ENCODE measurements around the gene GCK.

The GCK gene

GRCh38 chr7:44114586-44115310 is 74.5 kb downstream of the GCK start:
- no peak for DNase-seq

- DNase-seq, result no peak
Observed at GRCh38 chr7:44113764-44114354, 75.4 kb downstream of the GCK start.

- DNase-seq, result no peak
Observed at GRCh38 chr7:44112997-44113763, 76.1 kb downstream of the GCK start.

- no peak for DNase-seq
Observed at GRCh38 chr7:44112231-44112996, 76.8 kb downstream of the GCK start.

DNA sequence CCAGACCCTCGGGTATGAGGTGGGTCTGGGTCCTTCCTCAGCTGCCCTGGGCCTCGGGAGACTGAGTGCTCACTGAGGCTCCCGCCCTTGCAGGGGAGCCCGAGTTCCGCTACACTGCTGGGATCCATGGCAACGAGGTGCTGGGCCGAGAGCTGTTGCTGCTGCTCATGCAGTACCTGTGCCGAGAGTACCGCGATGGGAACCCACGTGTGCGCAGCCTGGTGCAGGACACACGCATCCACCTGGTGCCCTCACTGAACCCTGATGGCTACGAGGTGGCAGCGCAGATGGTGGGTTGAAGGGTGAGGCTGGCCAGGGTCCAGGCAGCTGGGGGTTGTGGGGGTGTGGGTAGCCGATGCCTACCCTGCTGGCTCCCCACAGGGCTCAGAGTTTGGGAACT is 77.5 kb downstream of the GCK start:
- DNase-seq, result no peak

DNA sequence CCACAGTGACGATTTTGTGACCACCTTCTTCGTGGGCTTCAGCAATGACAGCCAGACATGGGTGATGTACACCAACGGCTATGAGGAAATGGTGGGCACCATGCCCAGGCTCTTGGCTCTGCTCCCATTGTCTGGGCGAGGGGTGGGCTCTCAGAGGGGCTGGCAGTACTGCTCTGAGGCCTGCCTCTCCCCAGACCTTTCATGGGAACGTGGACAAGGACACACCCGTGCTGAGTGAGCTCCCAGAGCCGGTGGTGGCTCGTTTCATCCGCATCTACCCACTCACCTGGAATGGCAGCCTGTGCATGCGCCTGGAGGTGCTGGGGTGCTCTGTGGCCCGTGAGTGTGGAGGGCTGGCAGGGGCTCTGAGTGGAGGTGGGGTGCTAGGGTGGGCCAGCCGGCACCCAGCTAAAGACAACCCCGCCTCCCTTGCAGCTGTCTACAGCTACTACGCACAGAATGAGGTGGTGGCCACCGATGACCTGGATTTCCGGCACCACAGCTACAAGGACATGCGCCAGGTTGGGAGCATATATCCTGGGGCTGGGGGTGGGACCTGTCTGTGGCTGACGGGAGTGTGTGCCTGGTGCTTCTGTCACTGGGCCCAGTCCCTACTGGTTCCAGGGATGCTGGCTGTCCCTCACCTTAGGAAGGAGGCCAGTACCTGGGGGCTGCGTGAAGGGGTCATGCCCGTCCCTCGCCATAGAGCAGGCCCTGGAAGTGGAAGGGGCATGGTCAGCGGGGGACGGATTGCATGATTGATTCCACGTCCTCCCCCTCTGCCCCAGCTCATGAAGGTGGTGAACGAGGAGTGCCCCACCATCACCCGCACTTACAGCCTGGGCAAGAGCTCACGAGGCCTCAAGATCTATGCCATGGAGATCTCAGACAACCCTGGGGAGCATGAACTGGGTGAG is 78.3 kb downstream of the GCK start:
- DNase-seq, result no peak

DNA sequence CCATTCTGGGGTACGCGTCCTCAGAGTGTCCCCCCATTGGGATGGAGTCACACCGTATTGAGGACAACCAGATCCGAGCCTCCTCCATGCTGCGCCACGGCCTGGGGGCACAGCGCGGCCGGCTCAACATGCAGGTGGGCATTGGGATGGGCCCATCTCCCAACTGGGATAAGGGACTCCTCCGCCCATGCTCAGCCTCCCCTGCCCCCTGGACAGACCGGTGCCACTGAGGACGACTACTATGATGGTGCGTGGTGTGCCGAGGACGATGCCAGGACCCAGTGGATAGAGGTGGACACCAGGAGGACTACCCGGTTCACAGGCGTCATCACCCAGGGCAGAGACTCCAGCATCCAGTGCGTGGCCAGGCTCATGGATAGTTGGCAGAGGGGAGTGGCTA is 79.2 kb downstream of the GCK start:
- no peak for DNase-seq

- peak; percentile 33 for DNase-seq
Observed at GRCh38 chr7:44108768-44109750, 80.2 kb downstream of the GCK start.

GRCh38 chr7:44107961-44108767 is 81.1 kb downstream of the GCK start:
- no peak for DNase-seq

DNA sequence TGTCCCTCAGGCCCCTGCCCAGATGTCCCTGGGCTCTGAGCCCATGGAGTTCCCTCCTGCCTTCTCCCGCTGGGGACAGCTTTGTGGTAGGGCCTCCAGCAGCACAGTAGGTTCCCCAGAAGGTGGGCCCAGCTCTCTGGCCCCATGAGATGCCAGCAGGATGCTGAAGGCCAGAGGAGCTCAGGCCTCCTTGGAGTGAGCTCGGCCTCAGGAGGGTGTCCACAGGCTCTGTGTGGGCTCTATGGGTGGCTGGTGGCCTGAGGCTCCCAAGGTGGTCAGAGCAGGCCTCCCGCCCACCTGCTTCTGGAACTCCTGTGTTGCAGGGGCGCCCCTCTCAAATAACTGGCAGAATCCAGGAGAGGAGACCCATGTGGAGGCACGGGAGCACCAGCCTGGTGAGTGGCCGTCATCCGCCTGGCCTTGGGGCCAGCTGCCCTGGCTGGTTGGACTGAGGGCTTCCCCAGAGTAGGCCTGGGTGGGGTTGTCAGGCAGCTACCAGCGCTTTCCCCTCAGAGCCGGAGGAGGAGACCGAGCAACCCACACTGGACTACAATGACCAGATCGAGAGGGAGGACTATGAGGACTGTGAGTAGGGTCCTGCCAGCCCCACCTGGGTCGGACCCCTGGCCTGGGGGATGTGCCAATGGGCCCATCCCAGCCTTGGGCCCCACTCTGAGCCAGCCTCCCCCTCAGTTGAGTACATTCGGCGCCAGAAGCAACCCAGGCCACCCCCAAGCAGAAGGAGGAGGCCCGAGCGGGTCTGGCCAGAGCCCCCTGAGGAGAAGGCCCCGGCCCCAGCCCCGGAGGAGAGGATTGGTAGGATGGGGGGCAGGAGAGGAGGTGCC is 81.9 kb downstream of the GCK start:
- no peak for DNase-seq

GRCh38 chr7:44106311-44107065 is 82.8 kb downstream of the GCK start:
- DNase-seq, result no peak

GRCh38 chr7:44105832-44106231 is 83.4 kb downstream of the GCK start:
- no peak for DNase-seq

DNA sequence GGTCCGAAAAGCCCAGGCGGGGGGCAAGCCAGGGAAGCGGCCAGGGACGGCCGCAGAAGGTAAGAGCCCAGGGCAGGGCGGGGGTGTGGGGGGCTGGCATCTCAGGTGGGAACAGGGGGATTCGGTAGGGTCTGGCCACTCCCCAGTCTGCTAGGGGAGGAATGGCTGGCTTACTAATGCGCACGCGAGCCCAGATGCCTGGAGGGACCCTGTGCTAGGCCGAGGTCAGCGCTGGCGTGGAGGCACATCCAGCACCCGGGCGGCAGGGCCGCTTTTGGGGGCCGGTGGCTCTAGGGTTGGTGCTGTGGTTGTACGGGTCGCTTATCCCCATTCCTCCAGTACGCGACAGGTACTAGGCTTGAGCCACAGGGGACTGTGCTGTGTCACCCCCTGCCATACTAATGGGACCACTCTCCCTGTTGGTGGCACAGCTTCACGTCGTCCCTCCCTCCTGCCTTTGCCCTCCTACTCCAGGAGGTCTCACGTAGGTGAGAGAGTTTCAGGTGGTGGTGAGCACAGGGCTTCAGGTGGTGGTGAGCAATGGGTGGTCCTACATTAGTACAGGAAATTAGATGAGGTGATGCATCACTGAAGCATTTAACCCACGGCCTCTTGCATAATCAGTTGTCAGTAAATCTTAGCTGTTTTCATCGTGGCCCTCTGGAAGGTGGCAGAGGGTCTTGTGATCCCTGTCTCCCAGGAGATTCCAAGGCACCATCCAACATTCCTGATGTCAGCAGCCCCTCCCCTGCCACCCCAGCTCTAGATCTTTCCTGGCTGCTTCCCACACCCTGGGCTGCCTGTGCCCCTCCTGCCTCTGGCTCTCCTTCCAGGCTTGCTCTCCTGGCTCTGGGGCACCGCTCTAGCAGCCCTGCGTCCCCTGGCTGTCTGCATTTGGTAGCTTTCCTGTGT is 84.1 kb downstream of the GCK start:
- DNase-seq, result no peak

DNA sequence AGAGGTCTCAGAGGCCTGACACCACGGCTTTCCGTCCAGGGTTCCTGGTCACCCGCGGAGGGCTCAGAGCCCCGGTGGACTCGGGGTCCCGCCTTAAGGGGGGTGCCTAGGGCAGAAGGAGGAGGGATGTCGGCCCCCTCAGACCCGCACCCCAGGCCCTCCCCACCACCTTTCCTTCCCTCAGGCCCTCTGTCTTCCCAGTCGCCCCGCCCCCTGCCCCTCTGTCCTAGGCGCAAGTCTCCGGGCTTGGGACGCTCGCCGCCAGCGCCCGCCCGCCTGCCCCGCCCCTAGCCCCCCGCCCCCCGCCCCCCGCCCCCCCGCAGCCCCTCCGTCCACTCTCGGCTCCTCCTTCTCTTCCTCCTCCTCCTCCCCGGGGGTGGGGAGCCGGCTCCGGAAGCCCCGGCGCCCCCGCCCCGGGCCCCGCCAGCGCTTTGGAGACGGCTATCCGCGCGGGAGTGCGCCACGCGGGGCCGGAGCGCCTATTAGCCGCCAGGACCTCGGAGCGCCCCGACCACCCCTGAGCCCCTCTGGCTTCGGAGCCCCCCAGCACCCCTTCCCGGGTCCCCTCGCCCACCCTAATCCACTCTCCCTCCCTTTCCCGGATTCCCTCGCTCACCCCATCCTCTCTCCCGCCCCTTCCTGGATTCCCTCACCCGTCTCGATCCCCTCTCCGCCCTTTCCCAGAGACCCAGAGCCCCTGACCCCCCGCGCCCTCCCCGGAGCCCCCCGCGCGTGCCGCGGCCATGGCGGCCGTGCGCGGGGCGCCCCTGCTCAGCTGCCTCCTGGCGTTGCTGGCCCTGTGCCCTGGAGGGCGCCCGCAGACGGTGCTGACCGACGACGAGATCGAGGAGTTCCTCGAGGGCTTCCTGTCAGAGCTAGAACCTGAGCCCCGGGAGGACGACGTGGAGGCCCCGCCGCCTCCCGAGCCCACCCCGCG is 85.0 kb downstream of the GCK start, which contains the start of gene AEBP1:
TSS of gene AEBP1 (plus strand) at position 423 of the 937 bp plus-strand sequence. CDS start at position 744, 321 bp downstream.
- DNase-seq, result peak; percentile 43

- no peak for DNase-seq
Observed at GRCh38 chr7:44103566-44103922, 85.7 kb downstream of the GCK start.
